Limb (tissue), 2 donors: Measurements from ENCODE around the gene CSTPP1.

Source experiments
- DNase-seq, 2 donors: peaks; one replicate each; pipeline ENCODE4 v3.0.0-alpha.2; 2016; ENCODE audit errors: extremely low spot score in 2 of 2

Gene CSTPP1

GRCh38 chr11:47127213-47127612, 190.7 kb downstream of the CSTPP1 start:
- no peak for DNase-seq

- no peak for DNase-seq
Observed at GRCh38 chr11:47130543-47130942, 194.0 kb downstream of the CSTPP1 start.

- no peak for DNase-seq
Observed at GRCh38 chr11:47131136-47131535, 194.6 kb downstream of the CSTPP1 start.

GRCh38 chr11:47132490-47132889, 195.9 kb downstream of the CSTPP1 start:
- DNase-seq, result no peak

- no peak for DNase-seq
Observed at GRCh38 chr11:47132981-47133380, 196.4 kb downstream of the CSTPP1 start.

GRCh38 chr11:47136327-47136726, 199.8 kb downstream of the CSTPP1 start:
- no peak for DNase-seq

- DNase-seq, result no peak
Observed at GRCh38 chr11:47136921-47137320, 200.4 kb downstream of the CSTPP1 start.

- no peak for DNase-seq
Observed at GRCh38 chr11:47137476-47137875, 200.9 kb downstream of the CSTPP1 start.

GRCh38 chr11:47139878-47140277, 203.3 kb downstream of the CSTPP1 start:
- DNase-seq, result no peak

- DNase-seq, result peak; percentile 60 to 79
Observed at GRCh38 chr11:47143322-47143721, 206.8 kb downstream of the CSTPP1 start.

- no peak for DNase-seq
Observed at GRCh38 chr11:47144541-47144940, 208.0 kb downstream of the CSTPP1 start.

GRCh38 chr11:47147250-47147649, 210.7 kb downstream of the CSTPP1 start:
- DNase-seq, result no peak

- no peak for DNase-seq
Observed at GRCh38 chr11:47147681-47148080, 211.1 kb downstream of the CSTPP1 start.

- no peak for DNase-seq
Observed at GRCh38 chr11:47148270-47148669, 211.7 kb downstream of the CSTPP1 start.

GRCh38 chr11:47148903-47149531, 212.5 kb downstream of the CSTPP1 start:
- DNase-seq, result peak in 1 of 2 donors; percentile 46

GRCh38 chr11:47149782-47150181, 213.2 kb downstream of the CSTPP1 start:
- no peak for DNase-seq

GRCh38 chr11:47152126-47152952, 215.8 kb downstream of the CSTPP1 start:
- DNase-seq, result peak in 1 of 2 donors; percentile 15

- DNase-seq, result peak; percentile 90 to 91
Observed at GRCh38 chr11:47152953-47153950, 216.7 kb downstream of the CSTPP1 start.

- DNase-seq, result no peak
Observed at GRCh38 chr11:47154616-47155570, 218.3 kb downstream of the CSTPP1 start.

GRCh38 chr11:47155879-47156278, 219.3 kb downstream of the CSTPP1 start:
- DNase-seq, result no peak

- DNase-seq, result no peak
Observed at GRCh38 chr11:47156333-47156732, 219.8 kb downstream of the CSTPP1 start.
